PC-9 (cell line): Measurements from ENCODE around the gene DFFB. TPM values are rescaled to one million over a fixed set of nuclear protein-coding genes. Genes with fewer than 3 reads are reported as not detected.

ENCODE experiments used
- BruUV-seq: library from RNA; stranded (reverse); fragments of 400-500 nt; replicated peaks from 2 replicates; lab custom pipeline; 2021; lab: Mats Ljungman, UMichigan
- CTCF ChIA-PET: fragments of 300-600 bp; sonication (Branson Sonifier 250); formaldehyde crosslinking; loops from one replicate; lab custom pipeline; 2022; ENCODE audit warnings: antibody characterized with exemption; lab: Charles Lee
- POLR2A ChIA-PET: fragments of 300-600 bp; sonication (Branson Sonifier 250); formaldehyde crosslinking; loops from one replicate; lab custom pipeline; 2022; ENCODE audit warnings: antibody characterized with exemption; ENCODE audit not compliant: unreplicated experiment; lab: Charles Lee
- DNase-seq, 2 experiments: peaks; one replicate each; pipeline versions ENCODE4 v3.0.0 to v3.0.0-alpha.2; 2015 to 2022; ENCODE audit warnings: mixed read lengths in 1 of 2
- H2AFZ ChIP-seq: fragments of 200-600 bp; sonication (generic); 2 replicates; pipeline ENCODE4 v1.8.1; 2017; ENCODE audit warnings: antibody characterized with exemption
- H3F3A ChIP-seq: fragments of 200-600 bp; sonication (generic); 2 replicates; pipeline ENCODE4 v1.8.1; 2017; ENCODE audit warnings: antibody characterized with exemption, mild to moderate bottlenecking, low read depth; ENCODE audit not compliant: insufficient read depth
- H3K27ac ChIP-seq: fragments of 200-600 bp; sonication (generic); 2 replicates; pipeline ENCODE4 v1.6.1; 2016; ENCODE audit warnings: mixed run types
- H3K27me3 ChIP-seq: fragments of 200-600 bp; sonication (generic); 2 replicates; pipeline ENCODE4 v1.6.1; 2016; ENCODE audit warnings: low read depth, mixed run types; ENCODE audit not compliant: insufficient read depth
- H3K36me3 ChIP-seq: fragments of 200-600 bp; sonication (generic); 2 replicates; pipeline ENCODE4 v1.6.1; 2016; ENCODE audit warnings: low read depth, mixed run types
- H3K4me1 ChIP-seq: fragments of 200-600 bp; sonication (generic); replicated peaks from 2 replicates; pipeline ENCODE4 v1.6.1; 2016; ENCODE audit warnings: mixed run types; ENCODE audit not compliant: insufficient read depth
- H3K4me2 ChIP-seq: fragments of 200-600 bp; sonication (generic); 2 replicates; pipeline ENCODE4 v1.6.1; 2017; ENCODE audit warnings: mixed run types
- H3K4me3 ChIP-seq: fragments of 200-600 bp; sonication (generic); 2 replicates; pipeline ENCODE4 v1.6.1; 2016; ENCODE audit warnings: mixed run types
- H3K79me2 ChIP-seq: fragments of 200-600 bp; sonication (generic); 2 replicates; pipeline ENCODE4 v1.6.1; 2017; ENCODE audit warnings: low read depth, mixed run types
- H3K9me2 ChIP-seq: fragments of 200-600 bp; sonication (generic); 2 replicates; pipeline ENCODE4 v1.8.1; 2017; ENCODE audit warnings: mild to moderate bottlenecking; ENCODE audit not compliant: insufficient read depth
- H3K9me3 ChIP-seq: fragments of 200-600 bp; sonication (generic); 2 replicates; pipeline ENCODE4 v1.8.1; 2016; ENCODE audit warnings: low read depth; ENCODE audit not compliant: insufficient read depth
- H4K20me1 ChIP-seq: fragments of 200-600 bp; sonication (generic); 2 replicates; pipeline ENCODE4 v1.8.1; 2017; ENCODE audit not compliant: insufficient read depth
- EZH2 ChIP-seq: fragments of 200-600 bp; sonication (generic); IDR thresholded peaks from 2 replicates; pipeline ENCODE4 v1.8.0; 2017; ENCODE audit warnings: antibody characterized with exemption, low read depth
- intact Hi-C: fragments of 100-400 bp; cut with micrococcal nuclease; formaldehyde crosslinking; loops from one replicate; pipeline ENCODE4 v1.10.0; 2022; ENCODE audit not compliant: unreplicated experiment
- total RNA-seq: library from RNA; stranded (reverse); gene quantifications from 2 replicates; pipeline ENCODE4 v1.2.3, GENCODE V29; 2021
- TF ChIP-seq, protein P1 (sequence below): fragments of 200-600 bp; sonication (generic); conservative IDR thresholded peaks from 2 replicates; pipeline ENCODE4 v1.6.1; 2017; ENCODE audit warnings: mixed run types, antibody characterized with exemption, mild to moderate bottlenecking, moderate library complexity

DFFB gene
- total RNA-seq, 1 experiment from 2014 or later, result 4.7 TPM

DNA sequence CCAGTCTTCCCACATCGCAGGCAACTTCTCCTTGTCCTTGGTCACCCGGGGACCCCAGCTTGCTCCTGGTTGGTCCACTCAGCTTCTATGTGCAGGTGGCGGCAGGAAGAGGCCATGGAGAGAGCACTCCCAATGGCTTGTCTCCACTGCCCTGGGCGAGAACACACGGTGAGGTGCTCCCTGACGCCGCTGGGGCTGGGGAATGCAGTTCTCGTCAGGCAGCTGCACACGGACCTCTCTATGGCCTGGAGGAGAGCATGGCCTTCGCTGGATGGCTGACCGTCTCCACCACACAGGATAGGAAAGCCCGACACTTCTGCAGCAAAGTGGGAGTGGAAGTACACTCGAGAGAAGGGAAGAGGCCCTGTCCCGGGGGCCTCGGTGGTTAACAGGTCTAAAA, 31.0 kb downstream of the DFFB start:
- Histone ChIP-seq H3K4me3 (no peak overlapping the region), H3K9me3 (no peaks in the 10 kb centered on the region), H3K79me2 (no peaks in the 10 kb centered on the region), H2AFZ (no peak overlapping the region), H4K20me1 (peaks cover 10% of the 10 kb centered on the region), H3K27ac (no peak overlapping the region), H3K27me3 (no peaks in the 10 kb centered on the region), H3K9me2 (no peaks in the 10 kb centered on the region), H3F3A (0 out of 2 replicates have a peak, but pooled peaks cover under 1% of the 10 kb centered on the region), H3K4me2 (no peak overlapping the region), H3K4me1 (no peaks in the 10 kb centered on the region), H3K36me3 (peaks cover 3% of the 10 kb centered on the region; the same call in 1 of the 2 replicates)
- TF ChIP-seq, protein P1, sequence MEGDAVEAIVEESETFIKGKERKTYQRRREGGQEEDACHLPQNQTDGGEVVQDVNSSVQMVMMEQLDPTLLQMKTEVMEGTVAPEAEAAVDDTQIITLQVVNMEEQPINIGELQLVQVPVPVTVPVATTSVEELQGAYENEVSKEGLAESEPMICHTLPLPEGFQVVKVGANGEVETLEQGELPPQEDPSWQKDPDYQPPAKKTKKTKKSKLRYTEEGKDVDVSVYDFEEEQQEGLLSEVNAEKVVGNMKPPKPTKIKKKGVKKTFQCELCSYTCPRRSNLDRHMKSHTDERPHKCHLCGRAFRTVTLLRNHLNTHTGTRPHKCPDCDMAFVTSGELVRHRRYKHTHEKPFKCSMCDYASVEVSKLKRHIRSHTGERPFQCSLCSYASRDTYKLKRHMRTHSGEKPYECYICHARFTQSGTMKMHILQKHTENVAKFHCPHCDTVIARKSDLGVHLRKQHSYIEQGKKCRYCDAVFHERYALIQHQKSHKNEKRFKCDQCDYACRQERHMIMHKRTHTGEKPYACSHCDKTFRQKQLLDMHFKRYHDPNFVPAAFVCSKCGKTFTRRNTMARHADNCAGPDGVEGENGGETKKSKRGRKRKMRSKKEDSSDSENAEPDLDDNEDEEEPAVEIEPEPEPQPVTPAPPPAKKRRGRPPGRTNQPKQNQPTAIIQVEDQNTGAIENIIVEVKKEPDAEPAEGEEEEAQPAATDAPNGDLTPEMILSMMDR, result no peak
- no peak for TF ChIP-seq EZH2
- ChIA-PET POLR2A (no interaction called here), CTCF (no interaction called here)
- intact Hi-C loops, result no loop called here
- no peak for DNase-seq
- BruUV-seq, result no TSS peak

DNA sequence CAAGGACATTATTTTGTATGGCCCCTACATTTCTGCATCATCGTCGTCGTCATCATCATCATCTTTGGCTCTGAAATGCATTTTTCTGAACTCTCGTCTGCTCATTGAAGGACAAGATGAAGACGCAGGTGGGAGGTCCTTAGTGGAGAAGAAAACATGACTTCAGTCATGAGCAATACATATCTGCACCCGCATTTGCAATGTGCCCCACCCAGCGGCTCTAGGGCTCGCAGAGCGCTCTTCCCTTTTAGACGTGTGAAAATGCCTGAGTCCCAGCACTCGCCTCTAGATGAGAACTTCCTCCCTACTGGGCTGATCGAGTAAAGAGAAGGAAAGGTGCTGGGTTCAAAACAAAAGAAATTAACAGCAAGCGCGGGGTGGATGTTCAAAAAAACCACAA, 32.7 kb downstream of the DFFB start:
- Histone ChIP-seq H3K4me2 (no peak overlapping the region), H2AFZ (no peak overlapping the region), H3K9me3 (no peaks in the 10 kb centered on the region), H3K9me2 (no peaks in the 10 kb centered on the region), H3K4me1 (no peaks in the 10 kb centered on the region), H3K27ac (no peak overlapping the region), H3K79me2 (peaks cover 11% of the 10 kb centered on the region), H3K27me3 (no peaks in the 10 kb centered on the region), H3K36me3 (peaks cover 3% of the 10 kb centered on the region; the same call in 1 of the 2 replicates), H3F3A (0 out of 2 replicates have a peak, but pooled peaks cover 4% of the 10 kb centered on the region), H4K20me1 (peaks cover 17% of the 10 kb centered on the region), H3K4me3 (no peak overlapping the region)
- BruUV-seq, result no TSS peak
- no peak for TF ChIP-seq EZH2
- TF ChIP-seq, protein P1, result no peak
- DNase-seq, result no peak
- CTCF ChIA-PET, result no interaction called here
- POLR2A ChIA-PET, result no interaction called here
- intact Hi-C loops, result no loop called here

DNA sequence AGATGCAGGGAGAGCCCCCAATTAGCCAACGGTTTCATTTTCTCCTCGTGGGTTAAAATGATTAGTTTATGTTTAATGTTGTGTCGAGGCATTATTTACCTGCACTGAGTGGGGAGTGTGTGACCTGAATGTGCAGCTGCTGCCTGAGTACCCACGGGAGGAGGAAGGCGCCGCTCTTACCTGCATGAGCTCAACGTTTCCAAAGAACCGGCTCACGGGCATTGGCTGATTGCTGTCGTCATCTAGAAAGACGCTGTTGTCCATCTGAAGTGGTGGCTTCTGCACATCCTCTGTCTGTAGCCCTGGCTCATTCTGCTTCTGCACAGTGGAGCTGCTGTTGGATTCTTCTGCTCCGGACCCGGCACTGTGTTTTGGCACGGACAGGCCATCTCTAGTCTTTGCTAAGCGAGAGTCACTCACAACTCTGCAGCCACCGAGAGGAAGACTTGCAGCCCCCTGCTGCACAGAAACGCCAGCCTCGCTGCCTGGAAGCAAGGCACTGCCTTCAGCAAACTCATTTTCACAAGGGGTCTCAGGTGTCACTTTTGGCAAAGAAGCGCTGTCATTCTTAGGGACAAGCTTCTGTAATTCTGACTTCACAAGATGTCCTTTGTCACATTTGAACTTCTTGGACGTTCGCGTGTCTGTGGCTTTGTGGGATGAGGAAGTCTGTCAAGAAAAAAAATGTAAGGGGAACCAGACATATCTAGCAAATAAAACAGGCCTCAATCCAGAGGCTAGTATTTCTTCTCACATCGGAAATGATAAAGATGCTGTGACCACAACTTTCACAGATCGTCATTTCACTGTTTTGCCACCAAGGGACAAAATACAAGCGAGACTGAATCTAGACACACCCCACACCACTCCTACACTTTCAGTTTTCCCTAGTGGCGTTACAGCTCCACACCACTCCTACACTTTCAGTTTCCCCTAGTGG, 33.4 kb downstream of the DFFB start:
- H2AFZ ChIP-seq, result no peak overlapping the region
- no peak overlapping the region for H3K4me2 ChIP-seq
- H3K9me2 ChIP-seq, result no peaks in the 10 kb centered on the region
- TF ChIP-seq, protein P1, result no peak
- TF ChIP-seq EZH2, result no peak
- no TSS peak for BruUV-seq
- no peaks in the 10 kb centered on the region for H3K4me1 ChIP-seq
- no peak for DNase-seq
- ChIA-PET POLR2A (no interaction called here), CTCF (no interaction called here)
- no peaks in the 10 kb centered on the region for H3K27me3 ChIP-seq
- H3K36me3 ChIP-seq, result peaks cover 3% of the 10 kb centered on the region; the same call in 1 of the 2 replicates
- intact Hi-C loops, result no loop called here
- H4K20me1 ChIP-seq, result peaks cover 23% of the 10 kb centered on the region
- peaks cover 18% of the 10 kb centered on the region for H3K79me2 ChIP-seq
- H3K9me3 ChIP-seq, result no peaks in the 10 kb centered on the region
- no peak overlapping the region for H3K4me3 ChIP-seq
- no peak overlapping the region for H3K27ac ChIP-seq
- H3F3A ChIP-seq, result 0 out of 2 replicates have a peak, but pooled peaks cover 4% of the 10 kb centered on the region
